ENCODE data around the gene MYD88.

MYD88 gene

GRCh38 chr3:38138349-38139190, at the start of gene MYD88:
Gene MYD88, plus strand, starts transcription at chr3:38138661. Its CDS starts 40 bp downstream, at chr3:38138701.
- Histone ChIP-seq H3K9me3 (no peaks in the 10 kb centered on the region), H4K20me1 (peaks cover 66% of the 10 kb centered on the region), H3K9ac (peak within 1 kb of the TSS; percentile 97), H3K27me3 (no peaks in the 10 kb centered on the region), H3K4me3 (peak within 1 kb of the TSS; percentile 95), H3K36me3 (peaks cover 42% of the 10 kb centered on the region), H3K27ac (peak within 1 kb of the TSS; percentile 94), H3K4me2 (peak within 1 kb of the TSS; percentile 92), H3K4me1 (peaks cover 68% of the 10 kb centered on the region)
- TF ChIP-seq Cebpa-rat (IDR thresholded peaks at IDR 0.05): no peak

- H3K9me3 ChIP-seq: 0 out of 2 replicates have a peak, but pooled peaks cover under 1% of the 10 kb centered on the region
- H4K20me1 ChIP-seq: no peaks in the 10 kb centered on the region
- no peak overlapping the region for H3K4me3 ChIP-seq
Measured at GRCh38 chr3:38089163-38089562, 49.3 kb upstream of the MYD88 start.

GRCh38 chr3:38090453-38090852, 48.0 kb upstream of the MYD88 start:
- no peak overlapping the region for H3K4me2 ChIP-seq
- no peak overlapping the region for H3K4me3 ChIP-seq
- peaks cover 20% of the 10 kb centered on the region for H3K4me1 ChIP-seq
- no peak overlapping the region for H3K9ac ChIP-seq
- H3K36me3 ChIP-seq: no peaks in the 10 kb centered on the region
- H4K20me1 ChIP-seq: no peaks in the 10 kb centered on the region
- H3K27me3 ChIP-seq: no peaks in the 10 kb centered on the region
- H3K9me3 ChIP-seq: no peaks in the 10 kb centered on the region
- no peak overlapping the region for H3K27ac ChIP-seq
- no peak for TF ChIP-seq Cebpa-rat (IDR thresholded peaks at IDR 0.05)

More at GRCh38 chr3:38089163-38089562, 49.3 kb upstream of the MYD88 start:
- Histone ChIP-seq H3K4me2 (peak overlapping the region; percentile 25; the same call in 1 of the 2 replicates), H3K27me3 (no peaks in the 10 kb centered on the region), H3K27ac (no peak overlapping the region), H3K36me3 (no peaks in the 10 kb centered on the region), H3K9ac (no peak overlapping the region), H3K4me1 (peaks cover 14% of the 10 kb centered on the region)
- no peak for TF ChIP-seq Cebpa-rat (IDR thresholded peaks at IDR 0.05)

GRCh38 chr3:38094999-38095398, 43.5 kb upstream of the MYD88 start:
- Histone ChIP-seq H3K9ac (no peak overlapping the region), H3K9me3 (no peaks in the 10 kb centered on the region), H3K36me3 (no peaks in the 10 kb centered on the region), H3K4me3 (no peak overlapping the region), H3K4me2 (no peak overlapping the region), H4K20me1 (no peaks in the 10 kb centered on the region), H3K27ac (no peak overlapping the region), H3K4me1 (peaks cover 12% of the 10 kb centered on the region), H3K27me3 (no peaks in the 10 kb centered on the region)
- no peak for TF ChIP-seq Cebpa-rat (IDR thresholded peaks at IDR 0.05)

- Histone ChIP-seq H3K36me3 (no peaks in the 10 kb centered on the region), H3K9me3 (no peaks in the 10 kb centered on the region), H3K9ac (no peak overlapping the region), H3K4me2 (no peak overlapping the region), H3K4me1 (peaks cover 12% of the 10 kb centered on the region), H4K20me1 (no peaks in the 10 kb centered on the region), H3K4me3 (no peak overlapping the region), H3K27me3 (no peaks in the 10 kb centered on the region), H3K27ac (no peak overlapping the region)
- TF ChIP-seq Cebpa-rat (IDR thresholded peaks at IDR 0.05): no peak
Measured at GRCh38 chr3:38095669-38096483, 42.6 kb upstream of the MYD88 start.

GRCh38 chr3:38097446-38098375, 40.8 kb upstream of the MYD88 start:
- TF ChIP-seq Cebpa-rat (IDR thresholded peaks at IDR 0.05): no peak
- no peaks in the 10 kb centered on the region for H3K27me3 ChIP-seq

GRCh38 chr3:38098376-38098723, 40.1 kb upstream of the MYD88 start:
- Histone ChIP-seq H3K4me3 (no peak overlapping the region), H4K20me1 (no peaks in the 10 kb centered on the region), H3K4me2 (no peak overlapping the region), H3K27ac (no peak overlapping the region), H3K9me3 (no peaks in the 10 kb centered on the region), H3K36me3 (no peaks in the 10 kb centered on the region), H3K27me3 (no peaks in the 10 kb centered on the region), H3K9ac (no peak overlapping the region), H3K4me1 (peaks cover 12% of the 10 kb centered on the region)
- no peak for TF ChIP-seq Cebpa-rat (IDR thresholded peaks at IDR 0.05)

More at GRCh38 chr3:38097446-38098375, 40.8 kb upstream of the MYD88 start:
- Histone ChIP-seq H3K9ac (no peak overlapping the region), H3K4me2 (no peak overlapping the region), H3K4me3 (no peak overlapping the region), H3K9me3 (no peaks in the 10 kb centered on the region), H3K36me3 (no peaks in the 10 kb centered on the region), H3K27ac (no peak overlapping the region), H4K20me1 (no peaks in the 10 kb centered on the region), H3K4me1 (peaks cover 12% of the 10 kb centered on the region)

GRCh38 chr3:38099518-38099917, 38.9 kb upstream of the MYD88 start:
- H3K27me3 ChIP-seq: no peaks in the 10 kb centered on the region

GRCh38 chr3:38100498-38100897, 38.0 kb upstream of the MYD88 start:
- no peaks in the 10 kb centered on the region for H3K36me3 ChIP-seq
- no peak for TF ChIP-seq Cebpa-rat (IDR thresholded peaks at IDR 0.05)
- no peak overlapping the region for H3K9ac ChIP-seq
- H3K9me3 ChIP-seq: peaks cover 9% of the 10 kb centered on the region
- no peaks in the 10 kb centered on the region for H4K20me1 ChIP-seq
- no peaks in the 10 kb centered on the region for H3K4me1 ChIP-seq
- H3K4me3 ChIP-seq: no peak overlapping the region
- no peaks in the 10 kb centered on the region for H3K27me3 ChIP-seq
- no peak overlapping the region for H3K4me2 ChIP-seq
- H3K27ac ChIP-seq: no peak overlapping the region

More at GRCh38 chr3:38099518-38099917, 38.9 kb upstream of the MYD88 start:
- no peak overlapping the region for H3K4me2 ChIP-seq
- H3K4me3 ChIP-seq: no peak overlapping the region
- H4K20me1 ChIP-seq: no peaks in the 10 kb centered on the region
- TF ChIP-seq Cebpa-rat (IDR thresholded peaks at IDR 0.05): no peak
- peaks cover 3% of the 10 kb centered on the region for H3K4me1 ChIP-seq
- peaks cover 5% of the 10 kb centered on the region for H3K9me3 ChIP-seq
- H3K9ac ChIP-seq: no peak overlapping the region
- no peaks in the 10 kb centered on the region for H3K36me3 ChIP-seq
- H3K27ac ChIP-seq: no peak overlapping the region

All from BLaER1 (cell line).